HepG2 (cell line): Measurements from ENCODE around the gene SH3D19. TPM values are rescaled to one million over a fixed set of nuclear protein-coding genes. Genes with fewer than 3 reads are reported as not detected.
A peak's percentile ranks its signal among the peaks of the same experiment; 100 is the strongest.

Experiments used
- ATM ChIP-seq: fragments of 450-650 bp; IDR thresholded peaks from 2 replicates; pipeline ENCODE4 v1.7.1; 2017; ENCODE audit warnings: mild to moderate bottlenecking, borderline replicate concordance
- HMGA1 ChIP-seq: sonication (generic); formaldehyde crosslinking; conservative IDR thresholded peaks from 2 replicates; pipeline ENCODE4 v1.4.0; 2020; ENCODE audit warnings: missing genetic modification reagents
- ISX ChIP-seq: sonication (generic); formaldehyde crosslinking; conservative IDR thresholded peaks from 2 replicates; pipeline ENCODE4 v1.5.0; 2020; ENCODE audit warnings: missing genetic modification reagents
- JARID2 ChIP-seq: sonication (generic); formaldehyde crosslinking; IDR thresholded peaks from 2 replicates; pipeline ENCODE4 v1.8.1; 2023; ENCODE audit warnings: missing genetic modification reagents, inconsistent platforms; ENCODE audit not compliant: insufficient replicate concordance
- JUND ChIP-seq: sonication (generic); formaldehyde crosslinking; IDR thresholded peaks from 2 replicates; pipeline ENCODE4 v1.8.0; 2022; ENCODE audit warnings: mild to moderate bottlenecking, missing genetic modification reagents
- KMT2B ChIP-seq: IDR thresholded peaks from 2 replicates; pipeline ENCODE4 v1.6.1; 2016; ENCODE audit warnings: missing genetic modification reagents, missing compliant biosample characterization
- NFYB ChIP-seq: sonication (generic); formaldehyde crosslinking; IDR thresholded peaks from 2 replicates; pipeline ENCODE4 v1.4.0; 2020; ENCODE audit warnings: missing genetic modification reagents
- RFX1 ChIP-seq: fragments of 450-650 bp; IDR thresholded peaks from 2 replicates; pipeline ENCODE4 v1.6.1; 2017
- SIN3B ChIP-seq: fragments of 150-350 bp; IDR thresholded peaks from 2 replicates; pipeline ENCODE4 v1.6.1; 2014; ENCODE audit warnings: low read length
- SMARCC2 ChIP-seq: fragments of 450-650 bp; IDR thresholded peaks from 2 replicates; pipeline ENCODE4 v1.6.1; 2017; ENCODE audit warnings: antibody characterized with exemption, mild to moderate bottlenecking
- SMC3 ChIP-seq: IDR thresholded peaks from 2 replicates; pipeline ENCODE4 v1.6.1; 2011; ENCODE audit warnings: low read length, improper control_type of control experiment
- YY1 ChIP-seq: IDR thresholded peaks from 2 replicates; pipeline ENCODE4 v1.6.1; 2011; ENCODE audit warnings: low read length, low read depth, moderate library complexity, mild to moderate bottlenecking; ENCODE audit not compliant: insufficient read depth, insufficient replicate concordance
- ZNF207 ChIP-seq: fragments of 450-650 bp; IDR thresholded peaks from 2 replicates; pipeline ENCODE4 v1.6.1; 2016; ENCODE audit warnings: antibody characterized with exemption, borderline replicate concordance
- ZNF766 ChIP-seq: sonication (generic); formaldehyde crosslinking; IDR thresholded peaks from 2 replicates; pipeline ENCODE4 v1.5.0; 2020; ENCODE audit warnings: missing genetic modification reagents, borderline replicate concordance
- ZNF816 ChIP-seq: sonication (generic); formaldehyde crosslinking; IDR thresholded peaks from 2 replicates; pipeline ENCODE4 v1.8.0; 2022; ENCODE audit warnings: missing genetic modification reagents, mild to moderate bottlenecking, borderline replicate concordance
- ZSCAN20 ChIP-seq: sonication (generic); formaldehyde crosslinking; IDR thresholded peaks from 2 replicates; pipeline ENCODE4 v1.4.0; 2020; ENCODE audit warnings: missing genetic modification reagents, mild to moderate bottlenecking, borderline replicate concordance
- ZSCAN9 ChIP-seq: IDR thresholded peaks from 2 replicates; pipeline ENCODE4 v1.6.1; 2016; ENCODE audit warnings: borderline replicate concordance
- polyA plus RNA-seq, 8 experiments: library from polyadenylated mRNA; depleted of rRNA in 3 of 8; stranded (reverse) in 7 of 8; unstranded in 1 of 8; fragments of >200 nt; fragmentation: Illumina TruSeq in 4 of 8; extraction: Trizol in 4 of 8; gene quantifications; 2 replicates each; pipeline versions ENCODE4 v1.2.1 to v1.2.3, GENCODE V29; 2011 to 2016; ENCODE audit warnings: low read depth in 4 of 8, missing spikeins in 1 of 8, mixed read lengths in 1 of 8; ENCODE audit not compliant: insufficient read depth in 1 of 8
- total RNA-seq, 5 experiments: library from RNA; depleted of rRNA; stranded (reverse); fragments of >200 nt; fragmentation: Illumina TruSeq; extraction: Trizol; gene quantifications; 2 replicates each; pipeline ENCODE4 v1.2.3, GENCODE V29; 2016; ENCODE audit warnings: low read depth in 1 of 5
- TF ChIP-seq, protein P1 (sequence below): fragments of 450-650 bp; IDR thresholded peaks from 2 replicates; pipeline ENCODE4 v1.6.1; 2017; ENCODE audit warnings: mild to moderate bottlenecking
- TF ChIP-seq, protein P2 (sequence below): sonication (generic); formaldehyde crosslinking; IDR thresholded peaks from 2 replicates; pipeline ENCODE4 v1.5.0; 2020; ENCODE audit warnings: mild to moderate bottlenecking, missing genetic modification reagents

SH3D19 gene
- total and polyA plus RNA-seq, 2 of the 13 experiments (the other 11 are each of a cell fraction or from before 2014, with no cell fraction given), result 31.2 to 38.0 TPM

DNA sequence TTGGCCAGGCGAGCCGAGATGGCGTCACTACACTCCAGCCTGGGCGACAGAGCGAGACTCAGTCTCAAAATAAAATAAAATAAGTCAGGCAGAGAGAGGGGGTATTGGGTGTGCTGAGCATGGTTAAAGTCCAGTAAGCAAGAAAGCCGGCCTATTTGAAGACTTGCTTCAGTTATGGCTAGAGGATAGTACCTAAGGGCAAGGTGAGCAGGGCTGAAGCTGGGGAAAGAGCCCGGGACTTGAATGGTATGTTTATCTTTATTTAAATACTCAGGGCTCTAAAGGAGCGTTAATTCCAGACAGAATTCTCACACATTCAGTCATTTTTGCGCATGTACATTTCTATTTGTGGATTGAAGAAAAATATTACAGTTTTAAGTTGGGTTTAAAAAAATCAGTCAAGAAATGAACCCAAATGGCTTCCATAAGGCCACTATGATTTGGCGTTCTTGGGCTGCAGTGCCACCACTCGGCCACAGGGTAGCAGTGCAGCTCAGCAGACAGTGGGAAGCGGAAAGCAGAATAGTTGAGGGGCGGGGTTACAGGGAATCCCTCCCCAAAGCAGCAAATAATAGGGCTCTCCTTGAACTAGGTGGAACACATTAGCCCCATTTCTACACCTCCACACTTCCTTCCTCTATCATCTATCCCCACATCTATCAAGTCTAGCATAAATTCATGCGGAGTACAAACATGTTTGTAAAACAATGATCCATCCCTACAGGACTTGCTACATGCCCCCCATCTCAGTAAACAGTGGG lies 37.2 kb upstream of the SH3D19 start (continued):
- TF ChIP-seq, protein P1, sequence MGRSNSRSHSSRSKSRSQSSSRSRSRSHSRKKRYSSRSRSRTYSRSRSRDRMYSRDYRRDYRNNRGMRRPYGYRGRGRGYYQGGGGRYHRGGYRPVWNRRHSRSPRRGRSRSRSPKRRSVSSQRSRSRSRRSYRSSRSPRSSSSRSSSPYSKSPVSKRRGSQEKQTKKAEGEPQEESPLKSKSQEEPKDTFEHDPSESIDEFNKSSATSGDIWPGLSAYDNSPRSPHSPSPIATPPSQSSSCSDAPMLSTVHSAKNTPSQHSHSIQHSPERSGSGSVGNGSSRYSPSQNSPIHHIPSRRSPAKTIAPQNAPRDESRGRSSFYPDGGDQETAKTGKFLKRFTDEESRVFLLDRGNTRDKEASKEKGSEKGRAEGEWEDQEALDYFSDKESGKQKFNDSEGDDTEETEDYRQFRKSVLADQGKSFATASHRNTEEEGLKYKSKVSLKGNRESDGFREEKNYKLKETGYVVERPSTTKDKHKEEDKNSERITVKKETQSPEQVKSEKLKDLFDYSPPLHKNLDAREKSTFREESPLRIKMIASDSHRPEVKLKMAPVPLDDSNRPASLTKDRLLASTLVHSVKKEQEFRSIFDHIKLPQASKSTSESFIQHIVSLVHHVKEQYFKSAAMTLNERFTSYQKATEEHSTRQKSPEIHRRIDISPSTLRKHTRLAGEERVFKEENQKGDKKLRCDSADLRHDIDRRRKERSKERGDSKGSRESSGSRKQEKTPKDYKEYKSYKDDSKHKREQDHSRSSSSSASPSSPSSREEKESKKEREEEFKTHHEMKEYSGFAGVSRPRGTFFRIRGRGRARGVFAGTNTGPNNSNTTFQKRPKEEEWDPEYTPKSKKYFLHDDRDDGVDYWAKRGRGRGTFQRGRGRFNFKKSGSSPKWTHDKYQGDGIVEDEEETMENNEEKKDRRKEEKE, result no peak
- TF ChIP-seq ZNF207 (no peak), KMT2B (CRISPR knock-in tag) (no peak), SMC3 (peak; percentile 97), ATM (no peak), ZNF766 (no peak), HMGA1 (no peak), ZSCAN20 (CRISPR knock-in tag) (no peak), YY1 (peak; percentile 58), ZSCAN9 (CRISPR knock-in tag) (no peak), ZNF816 (no peak), NFYB (CRISPR knock-in tag) (no peak), JARID2 (no peak), SIN3B (no peak), RFX1 (no peak), SMARCC2 (no peak), ISX (CRISPR knock-in tag) (no peak), JUND (CRISPR knock-in tag) (no peak)
- TF ChIP-seq, protein P2, sequence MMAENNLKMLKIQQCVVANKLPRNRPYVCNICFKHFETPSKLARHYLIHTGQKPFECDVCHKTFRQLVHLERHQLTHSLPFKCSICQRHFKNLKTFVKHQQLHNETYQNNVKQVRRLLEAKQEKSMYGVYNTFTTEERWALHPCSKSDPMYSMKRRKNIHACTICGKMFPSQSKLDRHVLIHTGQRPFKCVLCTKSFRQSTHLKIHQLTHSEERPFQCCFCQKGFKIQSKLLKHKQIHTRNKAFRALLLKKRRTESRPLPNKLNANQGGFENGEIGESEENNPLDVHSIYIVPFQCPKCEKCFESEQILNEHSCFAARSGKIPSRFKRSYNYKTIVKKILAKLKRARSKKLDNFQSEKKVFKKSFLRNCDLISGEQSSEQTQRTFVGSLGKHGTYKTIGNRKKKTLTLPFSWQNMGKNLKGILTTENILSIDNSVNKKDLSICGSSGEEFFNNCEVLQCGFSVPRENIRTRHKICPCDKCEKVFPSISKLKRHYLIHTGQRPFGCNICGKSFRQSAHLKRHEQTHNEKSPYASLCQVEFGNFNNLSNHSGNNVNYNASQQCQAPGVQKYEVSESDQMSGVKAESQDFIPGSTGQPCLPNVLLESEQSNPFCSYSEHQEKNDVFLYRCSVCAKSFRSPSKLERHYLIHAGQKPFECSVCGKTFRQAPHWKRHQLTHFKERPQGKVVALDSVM, result no peak
